Loucy (cell line): Measurements from ENCODE around the gene OR1J4.

Experiments used
- H2AFZ ChIP-seq: fragments of 200-600 bp; sonication (generic); 2 replicates; pipeline ENCODE4 v1.6.0; 2016; ENCODE audit warnings: antibody characterized with exemption, mild to moderate bottlenecking, low read length, moderate library complexity
- H3F3A ChIP-seq: fragments of 200-600 bp; 2 replicates; pipeline ENCODE4 v1.6.0; 2016; ENCODE audit warnings: antibody characterized with exemption, low read depth, mild to moderate bottlenecking
- H3K27me3 ChIP-seq: fragments of 200-600 bp; sonication (generic); 2 replicates; pipeline ENCODE4 v1.6.1; 2014; ENCODE audit warnings: low read length, mild to moderate bottlenecking; ENCODE audit not compliant: insufficient read depth, poor library complexity, severe bottlenecking
- H3K36me3 ChIP-seq: fragments of 200-600 bp; sonication (generic); 2 replicates; pipeline ENCODE4 v1.6.1; 2016; ENCODE audit warnings: low read length; ENCODE audit not compliant: insufficient read depth
- H3K4me1 ChIP-seq: fragments of 200-600 bp; sonication (generic); 2 replicates; pipeline ENCODE4 v1.5.1; 2014; ENCODE audit warnings: low read length, mild to moderate bottlenecking; ENCODE audit not compliant: insufficient read depth, poor library complexity, severe bottlenecking
- H3K4me2 ChIP-seq: fragments of 200-600 bp; sonication (generic); 2 replicates; pipeline ENCODE4 v1.6.0; 2014; ENCODE audit warnings: antibody characterized with exemption, low read length, low read depth, mild to moderate bottlenecking; ENCODE audit not compliant: poor library complexity, severe bottlenecking
- H3K4me3 ChIP-seq: fragments of 200-600 bp; sonication (generic); 2 replicates; pipeline ENCODE4 v1.5.1; 2014; ENCODE audit warnings: low read length, mild to moderate bottlenecking, mixed read lengths; ENCODE audit not compliant: poor library complexity, severe bottlenecking
- H3K79me2 ChIP-seq: fragments of 200-600 bp; sonication (generic); 2 replicates; pipeline ENCODE4 v1.6.1; 2014; ENCODE audit warnings: low read length; ENCODE audit not compliant: insufficient read depth
- H3K9ac ChIP-seq: fragments of 200-600 bp; sonication (generic); 2 replicates; pipeline ENCODE4 v1.6.0; 2014; ENCODE audit warnings: mild to moderate bottlenecking, low read depth, low read length, moderate library complexity; ENCODE audit not compliant: poor library complexity, severe bottlenecking
- H3K9me2 ChIP-seq: fragments of 200-600 bp; sonication (generic); replicated peaks from 2 replicates; pipeline ENCODE4 v1.6.1; 2016; ENCODE audit warnings: low read depth, low read length, mixed read lengths
- H3K9me3 ChIP-seq: fragments of 200-600 bp; sonication (generic); 2 replicates; pipeline ENCODE4 v1.6.1; 2014; ENCODE audit warnings: mild to moderate bottlenecking, antibody characterized with exemption, low read length, low read depth; ENCODE audit not compliant: insufficient read depth
- H4K20me1 ChIP-seq: fragments of 200-600 bp; sonication (generic); 2 replicates; pipeline ENCODE4 v1.6.0; 2014; ENCODE audit warnings: antibody characterized with exemption, low read length, mild to moderate bottlenecking; ENCODE audit not compliant: insufficient read depth, poor library complexity, severe bottlenecking
- CTCF ChIP-seq: fragments of 200-600 bp; sonication (generic); conservative IDR thresholded peaks from 2 replicates; pipeline ENCODE4 v1.5.1; 2014; ENCODE audit warnings: mild to moderate bottlenecking, antibody characterized with exemption, low read length
- EZH2phosphoT487 ChIP-seq: fragments of 200-600 bp; IDR thresholded peaks from 2 replicates; pipeline ENCODE4 v1.6.1; 2018; ENCODE audit warnings: antibody characterized with exemption, mild to moderate bottlenecking, moderate library complexity, borderline replicate concordance

The OR1J4 gene

GRCh38 chr9:122551371-122551770 lies 32.4 kb downstream of the OR1J4 start:
- H3K4me3 ChIP-seq, result no peak overlapping the region
- no peaks in the 10 kb centered on the region for H3K9me2 ChIP-seq
- no peak overlapping the region for H2AFZ ChIP-seq
- no peak overlapping the region for H3K4me2 ChIP-seq
- H3K9me3 ChIP-seq, result no peaks in the 10 kb centered on the region
- no peaks in the 10 kb centered on the region for H3K79me2 ChIP-seq
- H4K20me1 ChIP-seq, result no peaks in the 10 kb centered on the region
- peaks cover 8% of the 10 kb centered on the region for H3K27me3 ChIP-seq
- H3K36me3 ChIP-seq, result no peaks in the 10 kb centered on the region
- no peaks in the 10 kb centered on the region for H3F3A ChIP-seq
- no peak for TF ChIP-seq EZH2phosphoT487
- no peak for TF ChIP-seq CTCF
- H3K4me1 ChIP-seq, result no peaks in the 10 kb centered on the region
- no peak overlapping the region for H3K9ac ChIP-seq

- no peaks in the 10 kb centered on the region for H3K9me2 ChIP-seq
- H3K79me2 ChIP-seq, result no peaks in the 10 kb centered on the region
- H3K4me3 ChIP-seq, result no peak within 1 kb of the TSS
- no peaks in the 10 kb centered on the region for H3F3A ChIP-seq
- H2AFZ ChIP-seq, result no peak within 1 kb of the TSS
- no peaks in the 10 kb centered on the region for H3K4me1 ChIP-seq
- H3K9me3 ChIP-seq, result no peaks in the 10 kb centered on the region
- no peaks in the 10 kb centered on the region for H3K36me3 ChIP-seq
- no peak within 1 kb of the TSS for H3K4me2 ChIP-seq
- H3K9ac ChIP-seq, result no peak within 1 kb of the TSS
- no peaks in the 10 kb centered on the region for H4K20me1 ChIP-seq
- TF ChIP-seq CTCF (no peak), EZH2phosphoT487 (no peak)
- H3K27me3 ChIP-seq, result peaks cover 8% of the 10 kb centered on the region
These were observed 33.9 kb downstream of the OR1J4 start, which contains the start of gene OR1N2 for GRCh38 chr9:122552812-122553211. OR1N2 (plus strand) TSS chr9:122553112; CDS start chr9:122553212, 100 bp downstream.

GRCh38 chr9:122561446-122561845 lies 42.5 kb downstream of the OR1J4 start:
- no peaks in the 10 kb centered on the region for H3F3A ChIP-seq
- no peaks in the 10 kb centered on the region for H3K27me3 ChIP-seq
- no peak overlapping the region for H3K4me2 ChIP-seq
- H3K4me1 ChIP-seq, result peaks cover 15% of the 10 kb centered on the region
- no peak overlapping the region for H3K4me3 ChIP-seq
- H3K79me2 ChIP-seq, result no peaks in the 10 kb centered on the region
- peak overlapping the region; percentile 55 for H3K9ac ChIP-seq
- no peaks in the 10 kb centered on the region for H4K20me1 ChIP-seq
- no peak overlapping the region for H2AFZ ChIP-seq
- TF ChIP-seq CTCF (no peak), EZH2phosphoT487 (no peak)
- no peaks in the 10 kb centered on the region for H3K36me3 ChIP-seq
- no peaks in the 10 kb centered on the region for H3K9me3 ChIP-seq
- no peaks in the 10 kb centered on the region for H3K9me2 ChIP-seq
